Natural killer cell (primary cell): ENCODE data around the gene DARS2. TPM values are rescaled to one million over a fixed set of nuclear protein-coding genes. Genes with fewer than 3 reads are reported as not detected.
"Not testable (repeated sequence)": the region's sequence is repeated elsewhere in the genome, so short reads cannot be mapped to it uniquely, and the experiment has no call there.

Source experiments
- ATAC-seq, 3 donors: fragments of 150-1000 bp in 2 of 3; fragments of 200-7000 bp in 1 of 3; cut with Tn5 transposase; 1 replicate in 1 of 3; 2 replicates in 2 of 3; pipeline ENCODE4 v1.10.0; 2021; ENCODE audit warnings: mild to moderate bottlenecking in 2 of 3, moderate library complexity in 2 of 3
- DNase-seq, 2 donors: peaks; one replicate each; pipeline versions ENCODE4 v3.0.0 to v3.0.0-alpha.2; 2013 to 2021; ENCODE audit warnings: mixed read lengths in 1 of 2
- H3K27ac ChIP-seq: one replicate; pipeline ENCODE4 v1.5.1; 2013; ENCODE audit warnings: mild to moderate bottlenecking, low read length
- H3K27me3 ChIP-seq: one replicate; pipeline ENCODE4 v1.6.1; 2013; ENCODE audit warnings: low read length; ENCODE audit not compliant: control insufficient read depth, insufficient read depth
- H3K36me3 ChIP-seq: one replicate; pipeline ENCODE4 v1.6.1; 2013; ENCODE audit warnings: low read length; ENCODE audit not compliant: control insufficient read depth, insufficient read depth
- H3K4me1 ChIP-seq: one replicate; pipeline ENCODE4 v1.6.1; 2013; ENCODE audit warnings: low read length; ENCODE audit not compliant: control insufficient read depth, insufficient read depth
- H3K4me3 ChIP-seq: one replicate; pipeline ENCODE4 v1.5.1; 2013; ENCODE audit warnings: low read length
- H3K9me3 ChIP-seq: one replicate; pipeline ENCODE4 v1.6.1; 2013; ENCODE audit warnings: low read length; ENCODE audit not compliant: control insufficient read depth, insufficient read depth
- H3K27ac Mint-ChIP-seq, 2 donors: one replicate each; pipeline ENCODE4 v1.8.0; 2022; ENCODE audit warnings: mild to moderate bottlenecking in 2 of 2, mixed read lengths in 2 of 2, moderate library complexity in 1 of 2
- H3K27me3 Mint-ChIP-seq, 2 donors: one replicate each; pipeline ENCODE4 v1.8.0; 2022; ENCODE audit warnings: low read depth in 2 of 2, mixed read lengths in 2 of 2
- H3K36me3 Mint-ChIP-seq: one replicate; pipeline ENCODE4 v1.8.0; 2022; ENCODE audit warnings: mixed read lengths
- H3K4me1 Mint-ChIP-seq, 2 donors: one replicate each; pipeline ENCODE4 v1.8.0; 2022; ENCODE audit warnings: mixed read lengths in 2 of 2
- H3K4me3 Mint-ChIP-seq: one replicate; pipeline ENCODE4 v1.8.0; 2022; ENCODE audit warnings: mild to moderate bottlenecking, moderate library complexity, mixed read lengths
- H3K9me3 Mint-ChIP-seq, 2 donors: one replicate each; pipeline ENCODE4 v1.8.0; 2022; ENCODE audit warnings: mixed read lengths in 2 of 2
- CTCF ChIP-seq: fragments of 200-600 bp; IDR thresholded peaks from one replicate; pipeline ENCODE4 v1.8.0; 2022; ENCODE audit warnings: antibody characterized with exemption
- WGBS: methylation state at CpG from one replicate; pipeline ENCODE4 v1.1.7; 2013; ENCODE audit warnings: missing lambda C conversion rate; ENCODE audit not compliant: insufficient coverage; 5-methylcytosine and 5-hydroxymethylcytosine counted together
- intact Hi-C: fragments of 100-400 bp; cut with micrococcal nuclease; formaldehyde crosslinking; loops from one replicate; pipeline ENCODE4 v1.14.2; 2022
- total RNA-seq, 4 donors: library from RNA; stranded (reverse); fragments of 120-200 nt in 1 of 4; gene quantifications; one replicate each; pipeline versions ENCODE4 v1.2.3 to v1.2.4, GENCODE V29; 2013 to 2022

The DARS2 gene
- total RNA-seq, 3 donors from 2014 or later (not counting 1 experiment from before 2014, with no cell fraction given): 5.0 to 8.4 (median 5.8) TPM

DNA sequence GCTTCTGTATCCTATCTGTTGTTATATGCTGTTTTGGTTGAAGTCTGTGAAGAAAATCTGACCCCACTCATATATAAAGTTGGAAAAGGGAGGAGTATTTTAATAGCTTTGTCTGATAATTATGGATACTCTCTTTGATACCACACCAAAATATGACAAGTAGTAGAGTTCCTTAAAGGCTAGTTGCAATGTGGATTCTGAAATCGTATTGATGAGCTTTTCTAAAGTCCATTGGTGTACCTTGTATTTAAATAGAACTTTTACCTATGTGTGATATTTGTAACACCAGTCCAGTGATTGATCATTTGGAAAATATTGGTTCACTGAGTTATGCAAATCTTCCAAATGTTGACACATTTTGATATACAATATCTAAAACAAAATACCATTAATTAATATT, 35.6 kb downstream of the DARS2 start:
- no CpG with 5 or more reads among the region's 1 CpG for WGBS
- H3K27ac Mint-ChIP-seq: peak overlapping the region in 1 of 2 donors; percentile 29
- H3K36me3 Mint-ChIP-seq: peaks cover 17% of the 10 kb centered on the region
- Histone ChIP-seq H3K4me3 (no peak overlapping the region), H3K36me3 (peaks cover 65% of the 10 kb centered on the region), H3K27me3 (no peaks in the 10 kb centered on the region), H3K27ac (no peak overlapping the region), H3K9me3 (no peaks in the 10 kb centered on the region), H3K4me1 (peaks cover 3% of the 10 kb centered on the region)
- H3K9me3 Mint-ChIP-seq: no peaks in the 10 kb centered on the region
- ATAC-seq (no peak), DNase-seq (no peak)
- intact Hi-C loops: loop anchor here (10.0 kb wide), 1 partner anchor 305 kb away; no protein-coding TSS in a partner anchor
- H3K4me3 Mint-ChIP-seq: no peak overlapping the region
- no peak for TF ChIP-seq CTCF
- H3K4me1 Mint-ChIP-seq: peaks cover 13 to 20% of the 10 kb centered on the region in 2 donors
- no peaks in the 10 kb centered on the region for H3K27me3 Mint-ChIP-seq

- peaks cover 30% of the 10 kb centered on the region for H3K36me3 Mint-ChIP-seq
- Histone ChIP-seq H3K4me3 (no peak overlapping the region), H3K9me3 (no peaks in the 10 kb centered on the region), H3K36me3 (peaks cover 71% of the 10 kb centered on the region), H3K27ac (no peak overlapping the region), H3K27me3 (no peaks in the 10 kb centered on the region), H3K4me1 (peaks cover 4% of the 10 kb centered on the region)
- no peaks in the 10 kb centered on the region for H3K9me3 Mint-ChIP-seq
- no peaks in the 10 kb centered on the region for H3K27me3 Mint-ChIP-seq
- no peak for ATAC-seq
- 83% methylated on average over 7 of the region's 7 CpGs for WGBS
- no peak for TF ChIP-seq CTCF
- peak in 1 of 2 donors; percentile 16 for DNase-seq
- H3K4me1 Mint-ChIP-seq: peaks cover 30 to 31% of the 10 kb centered on the region in 2 donors
- H3K4me3 Mint-ChIP-seq: no peak overlapping the region
- H3K27ac Mint-ChIP-seq: no peak overlapping the region
- intact Hi-C loops: loop anchor here (10.0 kb wide), 1 partner anchor 303 kb away; no protein-coding TSS in a partner anchor
Observed at GRCh38 chr1:173861731-173862145, 37.3 kb downstream of the DARS2 start.

- H3K27me3 ChIP-seq, ATAC-seq, H3K27ac Mint-ChIP-seq, H3K4me1 ChIP-seq, H3K9me3 ChIP-seq, H3K27ac ChIP-seq, H3K4me3 ChIP-seq, H3K4me3 Mint-ChIP-seq, H3K9me3 Mint-ChIP-seq, H3K27me3 Mint-ChIP-seq: not testable (repeated sequence)
- H3K36me3 ChIP-seq: peaks cover 66% of the 10 kb centered on the region
- DNase-seq: peak in 1 of 2 donors; percentile 14
- H3K4me1 Mint-ChIP-seq: peaks cover 35 to 36% of the 10 kb centered on the region in 2 donors
- WGBS: 78% methylated on average over 11 of the region's 13 CpGs
- intact Hi-C loops: loop anchor here (10.0 kb wide), 1 partner anchor 303 kb away; no protein-coding TSS in a partner anchor
- H3K36me3 Mint-ChIP-seq: peaks cover 30% of the 10 kb centered on the region
Observed at GRCh38 chr1:173862146-173862768, 37.8 kb downstream of the DARS2 start.

DNA sequence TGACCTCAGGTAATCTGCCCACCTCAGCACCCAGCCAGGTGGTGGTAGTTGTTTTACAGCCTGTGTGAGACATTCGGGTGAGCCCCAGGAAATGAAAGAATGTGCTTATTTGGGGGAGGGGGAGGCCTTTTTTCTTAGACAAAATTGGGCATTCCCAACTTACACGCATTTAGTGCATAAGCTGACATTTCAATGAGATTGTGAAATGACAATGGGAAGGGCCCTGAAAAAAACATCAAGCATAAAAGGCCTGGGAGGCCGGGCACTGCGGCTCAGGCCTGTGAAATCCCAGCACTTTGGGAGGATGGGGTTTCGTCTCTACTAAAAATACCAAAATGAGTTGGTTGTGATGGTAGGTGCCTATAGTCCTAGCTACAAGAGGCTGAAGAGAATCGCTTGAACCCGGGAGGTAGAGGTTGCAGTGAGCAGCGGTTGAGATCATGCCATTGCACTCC, 38.3 kb downstream of the DARS2 start:
- intact Hi-C loops: loop anchor here (10.0 kb wide), 1 partner anchor 302 kb away; no protein-coding TSS in a partner anchor
- no peak overlapping the region for H3K4me3 ChIP-seq
- no peak for DNase-seq
- no peak overlapping the region for H3K4me3 Mint-ChIP-seq
- no peaks in the 10 kb centered on the region for H3K9me3 ChIP-seq
- no peak for TF ChIP-seq CTCF
- H3K9me3 Mint-ChIP-seq: no peaks in the 10 kb centered on the region
- H3K36me3 ChIP-seq: peaks cover 61% of the 10 kb centered on the region
- H3K27ac Mint-ChIP-seq: no peak overlapping the region
- H3K27me3 Mint-ChIP-seq: no peaks in the 10 kb centered on the region
- no peak for ATAC-seq
- peaks cover 10% of the 10 kb centered on the region for H3K4me1 ChIP-seq
- H3K4me1 Mint-ChIP-seq: peaks cover 40% of the 10 kb centered on the region in 2 donors
- WGBS: 65% methylated on average over 8 of the region's 8 CpGs
- peaks cover 30% of the 10 kb centered on the region for H3K36me3 Mint-ChIP-seq
- H3K27ac ChIP-seq: no peak overlapping the region
- H3K27me3 ChIP-seq: no peaks in the 10 kb centered on the region
